H1 (cell line): ENCODE results near the gene PIGU. TPM values are rescaled to one million over a fixed set of nuclear protein-coding genes. Genes with fewer than 3 reads are reported as not detected.

ENCODE experiments used
- CTCF ChIA-PET: fragments of 300-600 bp; sonication (Branson Sonifier 250); formaldehyde crosslinking; loops from one replicate; lab custom pipeline; 2021; ENCODE audit not compliant: partially characterized antibody; lab: Charles Lee
- POLR2A ChIA-PET: fragments of 300-600 bp; sonication (Branson Sonifier 250); formaldehyde crosslinking; loops from one replicate; lab custom pipeline; 2021; ENCODE audit warnings: inconsistent platforms; ENCODE audit not compliant: partially characterized antibody; lab: Charles Lee
- DNase-seq, 2 experiments: peaks; one replicate each; pipeline versions ENCODE4 v3.0.0 to v3.0.0-alpha.2; 2010 to 2022; ENCODE audit warnings: low spot score in 2 of 2, low read depth in 1 of 2, mixed read lengths in 1 of 2
- FAIRE-seq: peaks from 2 replicates; lab custom pipeline; 2011; peaks lifted over from hg19 to GRCh38; lab: Jason Lieb, UNC
- H2AFZ ChIP-seq: 2 replicates; pipeline ENCODE4 v1.8.1; 2012; ENCODE audit warnings: low read length, inconsistent platforms
- H2AK5ac ChIP-seq: 2 replicates; pipeline ENCODE4 v1.6.1; 2013; ENCODE audit warnings: low read depth, low read length
- H2BK120ac ChIP-seq: replicated peaks from 2 replicates; pipeline ENCODE3; 2013; ENCODE audit warnings: low read depth, low read length, inconsistent platforms
- H2BK12ac ChIP-seq: 2 replicates; pipeline ENCODE4 v1.6.1; 2013; ENCODE audit warnings: low read depth, low read length
- H2BK15ac ChIP-seq: 2 replicates; pipeline ENCODE4 v1.6.1; 2013; ENCODE audit warnings: low read length
- H2BK20ac ChIP-seq: 2 replicates; pipeline ENCODE4 v1.6.1; 2013; ENCODE audit warnings: low read length
- H2BK5ac ChIP-seq: 2 replicates; pipeline ENCODE4 v1.6.1; 2013; ENCODE audit warnings: low read depth, low read length
- H3K14ac ChIP-seq: 2 replicates; pipeline ENCODE4 v1.6.1; 2013; ENCODE audit warnings: inconsistent platforms; ENCODE audit not compliant: insufficient read length
- H3K18ac ChIP-seq: 2 replicates; pipeline ENCODE4 v1.6.1; 2013; ENCODE audit warnings: low read length; ENCODE audit errors: extremely low read depth
- H3K23ac ChIP-seq: 2 replicates; pipeline ENCODE4 v1.6.1; 2013; ENCODE audit warnings: inconsistent platforms; ENCODE audit not compliant: insufficient read length
- H3K23me2 ChIP-seq: 2 replicates; pipeline ENCODE4 v1.6.1; 2013; ENCODE audit warnings: low read depth, low read length
- H3K27ac ChIP-seq: 2 replicates; pipeline ENCODE4 v1.6.1; 2011; ENCODE audit warnings: low read depth, low read length, inconsistent platforms
- H3K27me3 ChIP-seq, 4 experiments: replicated peaks in 1 of 4; 1 replicate in 1 of 4; 2 replicates in 3 of 4; pipeline versions ENCODE4 v1.6.1 to v1.8.1; 2011 to 2013; ENCODE audit warnings: low read length in 3 of 4, mild to moderate bottlenecking in 3 of 4, inconsistent platforms in 2 of 4, mixed read lengths in 2 of 4, moderate library complexity in 1 of 4; ENCODE audit not compliant: control insufficient read depth in 3 of 4, insufficient read depth in 3 of 4; ENCODE audit errors: extremely low read depth in 1 of 4
- H3K36me3 ChIP-seq, 4 experiments: 2 replicates each; pipeline versions ENCODE4 v1.6.1 to v1.8.1; 2011 to 2013; ENCODE audit warnings: mild to moderate bottlenecking in 4 of 4, low read length in 3 of 4, moderate library complexity in 2 of 4, control low read depth in 1 of 4, inconsistent platforms in 1 of 4; ENCODE audit not compliant: insufficient read depth in 4 of 4, control insufficient read depth in 2 of 4
- H3K4ac ChIP-seq: replicated peaks from 2 replicates; pipeline ENCODE3; 2013; ENCODE audit warnings: low read length, low read depth, mixed read lengths, inconsistent platforms; ENCODE audit not compliant: insufficient read length
- H3K4me1 ChIP-seq, 4 experiments: replicated peaks in 1 of 4; 1 replicate in 1 of 4; 2 replicates in 3 of 4; pipeline versions ENCODE4 v1.6.1 to v1.8.1; 2011 to 2013; ENCODE audit warnings: low read length in 3 of 4, inconsistent platforms in 2 of 4, mixed read lengths in 1 of 4; ENCODE audit not compliant: insufficient read depth in 4 of 4, control insufficient read depth in 3 of 4
- H3K4me2 ChIP-seq, 2 experiments: 2 replicates each; pipeline versions ENCODE4 v1.6.1 to v1.8.1; 2011 to 2013; ENCODE audit warnings: low read depth in 2 of 2, low read length in 2 of 2, control low read depth in 1 of 2, inconsistent platforms in 1 of 2, mild to moderate bottlenecking in 1 of 2; ENCODE audit not compliant: insufficient read depth in 1 of 2
- H3K4me3 ChIP-seq, 4 experiments: fragments of 200-600, 300-600 bp in 1 of 4; sonication (generic), shearing (Covaris generic), sonication (Bioruptor Twin) in 1 of 4; 2 replicates each; pipeline versions ENCODE4 v1.5.1 to v1.8.1; 2011 to 2016; ENCODE audit warnings: low read length in 4 of 4, low read depth in 3 of 4, control low read depth in 2 of 4, inconsistent platforms in 2 of 4, mild to moderate bottlenecking in 2 of 4, mixed read lengths in 1 of 4, moderate library complexity in 1 of 4; ENCODE audit not compliant: insufficient read depth in 2 of 4; ENCODE audit errors: extremely low read depth in 1 of 4
- H3K56ac ChIP-seq: replicated peaks from 2 replicates; pipeline ENCODE3; 2013; ENCODE audit warnings: low read depth, mild to moderate bottlenecking, mixed read lengths, low read length, inconsistent platforms; ENCODE audit not compliant: insufficient read length
- H3K79me1 ChIP-seq: 2 replicates; pipeline ENCODE4 v1.6.1; 2013; ENCODE audit warnings: low read depth, low read length, control low read depth
- H3K79me2 ChIP-seq, 2 experiments: 2 replicates each; pipeline versions ENCODE4 v1.6.1 to v1.8.1; 2012 to 2013; ENCODE audit warnings: low read length in 2 of 2, mild to moderate bottlenecking in 2 of 2, inconsistent platforms in 1 of 2; ENCODE audit not compliant: insufficient read depth in 2 of 2, control insufficient read depth in 1 of 2
- H3K9ac ChIP-seq, 4 experiments: replicated peaks in 1 of 4; 1 replicate in 1 of 4; 2 replicates in 3 of 4; pipeline versions ENCODE4 v1.6.1 to v1.8.1; 2011 to 2013; ENCODE audit warnings: low read depth in 3 of 4, low read length in 3 of 4, control low read depth in 2 of 4, mild to moderate bottlenecking in 2 of 4, moderate library complexity in 2 of 4, inconsistent platforms in 1 of 4; ENCODE audit errors: extremely low read depth in 1 of 4
- H3K9me3 ChIP-seq, 2 experiments: 2 replicates each; pipeline versions ENCODE4 v1.6.1 to v1.8.1; 2012 to 2013; ENCODE audit warnings: mild to moderate bottlenecking in 2 of 2, moderate library complexity in 2 of 2, control low read depth in 1 of 2, inconsistent platforms in 1 of 2, low read depth in 1 of 2, low read length in 1 of 2, mixed read lengths in 1 of 2; ENCODE audit not compliant: insufficient read depth in 2 of 2
- H4K20me1 ChIP-seq, 2 experiments: replicated peaks in 1 of 2; 2 replicates each; pipeline versions ENCODE3 to v1.8.1; 2011 to 2013; ENCODE audit warnings: inconsistent platforms in 2 of 2, low read length in 2 of 2, mild to moderate bottlenecking in 1 of 2; ENCODE audit not compliant: insufficient read depth in 2 of 2, control insufficient read depth in 1 of 2
- H4K5ac ChIP-seq: 2 replicates; pipeline ENCODE4 v1.6.1; 2013; ENCODE audit warnings: low read length, low read depth, mixed read lengths, inconsistent platforms; ENCODE audit not compliant: insufficient read length
- H4K8ac ChIP-seq: 2 replicates; pipeline ENCODE4 v1.8.0; 2013; ENCODE audit warnings: mild to moderate bottlenecking, moderate library complexity, low read length, inconsistent platforms; ENCODE audit not compliant: insufficient read depth; ENCODE audit errors: extremely low read depth
- H4K91ac ChIP-seq: replicated peaks from 2 replicates; pipeline ENCODE3; 2013; ENCODE audit warnings: low read length, mixed read lengths, inconsistent platforms; ENCODE audit not compliant: insufficient read length
- CBX5 ChIP-seq: fragments of 300-800, 300-1000 bp; sonication (generic); IDR thresholded peaks from 2 replicates; pipeline ENCODE4 v1.7.1; 2016; ENCODE audit warnings: antibody characterized with exemption, low read length, low read depth
- RAD21 ChIP-seq, 2 experiments: IDR thresholded peaks in 1 of 2; conservative IDR thresholded peaks in 1 of 2; 2 replicates each; pipeline ENCODE4 v1.6.1; 2011; ENCODE audit warnings: low read depth in 2 of 2, low read length in 2 of 2, improper control_type of control experiment in 1 of 2, inconsistent platforms in 1 of 2, mild to moderate bottlenecking in 1 of 2, moderate library complexity in 1 of 2
- ZNF274 ChIP-seq: IDR thresholded peaks from 2 replicates; pipeline ENCODE4 v1.7.0; 2012; ENCODE audit warnings: low read length, borderline replicate concordance; ENCODE audit errors: extremely low read depth
- WGBS, 2 experiments: shearing (Covaris generic) in 1 of 2; methylation state at CpG; one replicate each; pipeline versions ENCODE4 v1.1.6 to v1.1.7; 2013 to 2015; ENCODE audit warnings: low lambda C conversion rate in 2 of 2, mixed read lengths in 2 of 2, inconsistent platforms in 1 of 2, low coverage in 1 of 2, missing lambda C conversion rate in 1 of 2; ENCODE audit not compliant: insufficient replicate concordance in 2 of 2, insufficient coverage in 1 of 2, insufficient read length in 1 of 2; ENCODE audit errors: extremely low coverage in 1 of 2, missing lambda C conversion rate in 1 of 2; 5-methylcytosine and 5-hydroxymethylcytosine counted together
- polyA plus RNA-seq, 7 experiments: library from polyadenylated mRNA; depleted of rRNA in 3 of 7; stranded (reverse) in 5 of 7; unstranded in 2 of 7; fragments of >200 nt in 5 of 7; fragments of 200-250 nt in 2 of 7; gene quantifications; 1 replicate in 5 of 7; 2 replicates in 1 of 7; 4 replicates in 1 of 7; pipeline versions ENCODE4 v1.2.1 to v1.2.3, GENCODE V29; 2011 to 2013; ENCODE audit warnings: missing spikeins in 2 of 7, mixed read lengths in 2 of 7
- total RNA-seq: library from RNA; stranded (reverse); fragmentation: NEBNext Ultra II Directional; extraction: Animal tissue kit (Norgen Biotek cat#: 25700); gene quantifications from 2 replicates; pipeline ENCODE4 v1.2.1, GENCODE V29; 2021

The PIGU gene
- total and polyA plus RNA-seq, 2 of the 8 experiments (the other 6 are each of a cell fraction or from before 2014, with no cell fraction given) = 28.3 to 117 TPM

GRCh38 chr20:34511891-34512265 lies 165.0 kb downstream of the PIGU start:
- Histone ChIP-seq H3K18ac (no peak overlapping the region), H3K4me1 (peaks cover 0 to 3% (median 3%) of the 10 kb centered on the region in 4 experiments; a peak in 3 of 7 replicates), H3K9me3 (no peaks in the 10 kb centered on the region), H3K4ac (no peak overlapping the region), H3K14ac (no peak overlapping the region), H2BK5ac (no peak overlapping the region), H4K20me1 (peaks cover 3% of the 10 kb centered on the region in 2 experiments), H4K5ac (no peak overlapping the region), H3K4me3 (no peak overlapping the region), H2BK12ac (no peak overlapping the region), H4K91ac (no peak overlapping the region), H3K56ac (no peak overlapping the region), H3K27ac (no peak overlapping the region), H3K79me1 (no peaks in the 10 kb centered on the region), H2BK15ac (no peak overlapping the region), H3K23me2 (peaks cover 9% of the 10 kb centered on the region), H3K79me2 (peaks cover 0 to 2% of the 10 kb centered on the region in 2 experiments; a peak in 2 of 4 replicates), H4K8ac (no peak overlapping the region), H3K9ac (no peak overlapping the region), H2BK20ac (no peak overlapping the region), H2BK120ac (no peak overlapping the region), H3K27me3 (no peaks in the 10 kb centered on the region), H3K4me2 (no peak overlapping the region), H2AK5ac (no peak overlapping the region), H2AFZ (no peak overlapping the region), H3K23ac (no peak overlapping the region), H3K36me3 (peaks cover 0 to 17% (median 5%) of the 10 kb centered on the region in 4 experiments; a peak in 2 of 8 replicates)
- DNase-seq (no peak), FAIRE-seq (no peak)
- POLR2A ChIA-PET = no interaction called here
- CTCF ChIA-PET = interaction anchor here (0.6 to 1.6 kb wide), 3 partner anchors 11 to 47 kb away, joined by 3 to 5 read pairs (median 3); no protein-coding TSS in a partner anchor
- TF ChIP-seq RAD21 (IDR thresholded peaks at IDR 0.05 in 1 of 2, conservative IDR thresholded peaks at IDR 0.05 in 1 of 2; ENCODE audit: low read depth in 2 of 2, low read length in 2 of 2) (no peak), CBX5 (no peak), ZNF274 (no peak)
- 94% methylated on average over 3 of the region's 3 CpGs; no CpG with 5 or more reads in 1 of the 2 experiments for WGBS, 2 experiments
